GM23338 (cell line): ENCODE measurements around the gene IL22RA1. TPM values are rescaled to one million over a fixed set of nuclear protein-coding genes. Genes with fewer than 3 reads are reported as not detected.

Experiments used
- ATAC-seq: fragments of 200-7000 bp; cut with Tn5 transposase; 3 replicates; pipeline ENCODE4 v1.9.1; 2020
- DNase-seq: peaks from one replicate; pipeline ENCODE4 v3.0.0-alpha.2; 2015; ENCODE audit warnings: low spot score
- H2AFZ ChIP-seq: fragments of 200-600 bp; sonication (generic); 2 replicates; pipeline ENCODE4 v1.8.0; 2016; ENCODE audit warnings: antibody characterized with exemption, mild to moderate bottlenecking, moderate library complexity
- H3F3A ChIP-seq: fragments of 200-600 bp; sonication (generic); replicated peaks from 2 replicates; pipeline ENCODE4 v1.8.0; 2017; ENCODE audit warnings: antibody characterized with exemption, mixed run types, low read depth
- H3K27ac ChIP-seq: fragments of 200-600 bp; sonication (generic); 2 replicates; pipeline ENCODE4 v1.6.1; 2016; ENCODE audit warnings: low read depth
- H3K27me3 ChIP-seq: fragments of 200-600 bp; sonication (generic); 2 replicates; pipeline ENCODE4 v1.8.0; 2016; ENCODE audit warnings: mild to moderate bottlenecking, mixed run types, moderate library complexity; ENCODE audit not compliant: insufficient read depth
- H3K36me3 ChIP-seq: fragments of 200-600 bp; sonication (generic); 2 replicates; pipeline ENCODE4 v1.8.0; 2016; ENCODE audit warnings: mild to moderate bottlenecking; ENCODE audit not compliant: insufficient read depth
- H3K4me1 ChIP-seq: fragments of 200-600 bp; sonication (generic); 2 replicates; pipeline ENCODE4 v1.8.0; 2016; ENCODE audit warnings: mild to moderate bottlenecking, moderate library complexity; ENCODE audit not compliant: insufficient read depth
- H3K4me2 ChIP-seq: fragments of 200-600 bp; sonication (generic); 2 replicates; pipeline ENCODE4 v1.7.1; 2017; ENCODE audit warnings: mixed run types
- H3K4me3 ChIP-seq: fragments of 200-600 bp; sonication (generic); 2 replicates; pipeline ENCODE4 v1.6.1; 2016; ENCODE audit warnings: mixed run types
- H3K79me2 ChIP-seq: fragments of 200-600 bp; sonication (generic); replicated peaks from 2 replicates; pipeline ENCODE4 v1.8.0; 2017; ENCODE audit warnings: mild to moderate bottlenecking; ENCODE audit not compliant: insufficient read depth
- H3K9me2 ChIP-seq: fragments of 200-600 bp; sonication (generic); 2 replicates; pipeline ENCODE4 v1.8.0; 2017; ENCODE audit not compliant: insufficient read depth
- H4K20me1 ChIP-seq: fragments of 200-600 bp; sonication (generic); replicated peaks from 2 replicates; pipeline ENCODE4 v1.8.0; 2017; ENCODE audit warnings: mild to moderate bottlenecking; ENCODE audit not compliant: insufficient read depth
- H3K27ac Mint-ChIP-seq: 2 replicates; pipeline ENCODE4 v1.8.0; 2020; ENCODE audit warnings: inconsistent platforms, mild to moderate bottlenecking, moderate library complexity, mixed read lengths
- H3K27me3 Mint-ChIP-seq: 3 replicates; pipeline ENCODE4 v1.8.0; 2022; ENCODE audit warnings: low read depth, mild to moderate bottlenecking, moderate library complexity, mixed read lengths, inconsistent platforms; ENCODE audit not compliant: insufficient read depth, poor library complexity
- H3K36me3 Mint-ChIP-seq: 3 replicates; pipeline ENCODE4 v1.8.0; 2021; ENCODE audit warnings: low read depth, mild to moderate bottlenecking, inconsistent platforms, moderate library complexity, mixed read lengths
- H3K4me1 Mint-ChIP-seq: 3 replicates; pipeline ENCODE4 v1.8.0; 2020; ENCODE audit warnings: mild to moderate bottlenecking, inconsistent platforms, mixed read lengths
- H3K4me3 Mint-ChIP-seq: 3 replicates; pipeline ENCODE4 v1.8.0; 2021; ENCODE audit warnings: moderate library complexity, mild to moderate bottlenecking, inconsistent platforms, mixed read lengths
- H3K9me3 Mint-ChIP-seq: 3 replicates; pipeline ENCODE4 v1.8.0; 2020; ENCODE audit warnings: moderate library complexity, mild to moderate bottlenecking, inconsistent platforms, mixed read lengths
- CREB1 ChIP-seq: fragments of 250-450 bp; sonication (Bioruptor Pico); IDR thresholded peaks from 2 replicates; pipeline ENCODE4 v1.5.0; 2020; ENCODE audit warnings: low read depth, mild to moderate bottlenecking, moderate library complexity
- CTCF ChIP-seq, 2 experiments: fragments of 200-600 bp in 1 of 2; sonication (generic) in 1 of 2; conservative IDR thresholded peaks; 2 replicates each; pipeline versions ENCODE4 v1.5.1 to v1.6.1; 2016 to 2017; ENCODE audit warnings: antibody characterized with exemption in 2 of 2, low read depth in 2 of 2, mild to moderate bottlenecking in 2 of 2, moderate library complexity in 1 of 2
- STAT1 ChIP-seq: IDR thresholded peaks from one replicate; pipeline ENCODE4 v1.6.1; 2016; ENCODE audit warnings: antibody characterized with exemption; ENCODE audit not compliant: unreplicated experiment
- ZNF331 ChIP-seq: fragments of 250-450 bp; sonication (Bioruptor Pico); IDR thresholded peaks from 2 replicates; pipeline ENCODE4 v1.5.0; 2020; ENCODE audit warnings: low read depth, mild to moderate bottlenecking, moderate library complexity
- polyA plus RNA-seq: library from polyadenylated mRNA; unstranded; fragments of >200 nt; fragmentation: Nextera tagmentation; extraction: Ambion mirVana; gene quantifications from 2 replicates; pipeline ENCODE4 v1.2.1, GENCODE V29; 2016
- total RNA-seq: library from RNA; depleted of rRNA; stranded (reverse); fragments of >200 nt; shearing (Covaris generic); gene quantifications from 2 replicates; pipeline ENCODE4 v1.2.3, GENCODE V29; 2014
- TF ChIP-seq, protein P1 (sequence below): fragments of 250-450 bp; sonication (Bioruptor Pico); IDR thresholded peaks from 2 replicates; pipeline ENCODE4 v1.5.0; 2020; ENCODE audit warnings: mild to moderate bottlenecking, moderate library complexity
- TF ChIP-seq, protein P2 (sequence below): IDR thresholded peaks from 2 replicates; pipeline ENCODE4 v1.6.1; 2016; ENCODE audit warnings: antibody characterized with exemption
- TF ChIP-seq, protein P3 (sequence below): IDR thresholded peaks from one replicate; pipeline ENCODE4 v1.6.1; 2018; ENCODE audit warnings: antibody characterized with exemption; ENCODE audit not compliant: unreplicated experiment

Gene IL22RA1
- total and polyA plus RNA-seq, 2 experiments from 2014 or later, result 0.11 to 0.28 TPM

- TF ChIP-seq, protein P1, sequence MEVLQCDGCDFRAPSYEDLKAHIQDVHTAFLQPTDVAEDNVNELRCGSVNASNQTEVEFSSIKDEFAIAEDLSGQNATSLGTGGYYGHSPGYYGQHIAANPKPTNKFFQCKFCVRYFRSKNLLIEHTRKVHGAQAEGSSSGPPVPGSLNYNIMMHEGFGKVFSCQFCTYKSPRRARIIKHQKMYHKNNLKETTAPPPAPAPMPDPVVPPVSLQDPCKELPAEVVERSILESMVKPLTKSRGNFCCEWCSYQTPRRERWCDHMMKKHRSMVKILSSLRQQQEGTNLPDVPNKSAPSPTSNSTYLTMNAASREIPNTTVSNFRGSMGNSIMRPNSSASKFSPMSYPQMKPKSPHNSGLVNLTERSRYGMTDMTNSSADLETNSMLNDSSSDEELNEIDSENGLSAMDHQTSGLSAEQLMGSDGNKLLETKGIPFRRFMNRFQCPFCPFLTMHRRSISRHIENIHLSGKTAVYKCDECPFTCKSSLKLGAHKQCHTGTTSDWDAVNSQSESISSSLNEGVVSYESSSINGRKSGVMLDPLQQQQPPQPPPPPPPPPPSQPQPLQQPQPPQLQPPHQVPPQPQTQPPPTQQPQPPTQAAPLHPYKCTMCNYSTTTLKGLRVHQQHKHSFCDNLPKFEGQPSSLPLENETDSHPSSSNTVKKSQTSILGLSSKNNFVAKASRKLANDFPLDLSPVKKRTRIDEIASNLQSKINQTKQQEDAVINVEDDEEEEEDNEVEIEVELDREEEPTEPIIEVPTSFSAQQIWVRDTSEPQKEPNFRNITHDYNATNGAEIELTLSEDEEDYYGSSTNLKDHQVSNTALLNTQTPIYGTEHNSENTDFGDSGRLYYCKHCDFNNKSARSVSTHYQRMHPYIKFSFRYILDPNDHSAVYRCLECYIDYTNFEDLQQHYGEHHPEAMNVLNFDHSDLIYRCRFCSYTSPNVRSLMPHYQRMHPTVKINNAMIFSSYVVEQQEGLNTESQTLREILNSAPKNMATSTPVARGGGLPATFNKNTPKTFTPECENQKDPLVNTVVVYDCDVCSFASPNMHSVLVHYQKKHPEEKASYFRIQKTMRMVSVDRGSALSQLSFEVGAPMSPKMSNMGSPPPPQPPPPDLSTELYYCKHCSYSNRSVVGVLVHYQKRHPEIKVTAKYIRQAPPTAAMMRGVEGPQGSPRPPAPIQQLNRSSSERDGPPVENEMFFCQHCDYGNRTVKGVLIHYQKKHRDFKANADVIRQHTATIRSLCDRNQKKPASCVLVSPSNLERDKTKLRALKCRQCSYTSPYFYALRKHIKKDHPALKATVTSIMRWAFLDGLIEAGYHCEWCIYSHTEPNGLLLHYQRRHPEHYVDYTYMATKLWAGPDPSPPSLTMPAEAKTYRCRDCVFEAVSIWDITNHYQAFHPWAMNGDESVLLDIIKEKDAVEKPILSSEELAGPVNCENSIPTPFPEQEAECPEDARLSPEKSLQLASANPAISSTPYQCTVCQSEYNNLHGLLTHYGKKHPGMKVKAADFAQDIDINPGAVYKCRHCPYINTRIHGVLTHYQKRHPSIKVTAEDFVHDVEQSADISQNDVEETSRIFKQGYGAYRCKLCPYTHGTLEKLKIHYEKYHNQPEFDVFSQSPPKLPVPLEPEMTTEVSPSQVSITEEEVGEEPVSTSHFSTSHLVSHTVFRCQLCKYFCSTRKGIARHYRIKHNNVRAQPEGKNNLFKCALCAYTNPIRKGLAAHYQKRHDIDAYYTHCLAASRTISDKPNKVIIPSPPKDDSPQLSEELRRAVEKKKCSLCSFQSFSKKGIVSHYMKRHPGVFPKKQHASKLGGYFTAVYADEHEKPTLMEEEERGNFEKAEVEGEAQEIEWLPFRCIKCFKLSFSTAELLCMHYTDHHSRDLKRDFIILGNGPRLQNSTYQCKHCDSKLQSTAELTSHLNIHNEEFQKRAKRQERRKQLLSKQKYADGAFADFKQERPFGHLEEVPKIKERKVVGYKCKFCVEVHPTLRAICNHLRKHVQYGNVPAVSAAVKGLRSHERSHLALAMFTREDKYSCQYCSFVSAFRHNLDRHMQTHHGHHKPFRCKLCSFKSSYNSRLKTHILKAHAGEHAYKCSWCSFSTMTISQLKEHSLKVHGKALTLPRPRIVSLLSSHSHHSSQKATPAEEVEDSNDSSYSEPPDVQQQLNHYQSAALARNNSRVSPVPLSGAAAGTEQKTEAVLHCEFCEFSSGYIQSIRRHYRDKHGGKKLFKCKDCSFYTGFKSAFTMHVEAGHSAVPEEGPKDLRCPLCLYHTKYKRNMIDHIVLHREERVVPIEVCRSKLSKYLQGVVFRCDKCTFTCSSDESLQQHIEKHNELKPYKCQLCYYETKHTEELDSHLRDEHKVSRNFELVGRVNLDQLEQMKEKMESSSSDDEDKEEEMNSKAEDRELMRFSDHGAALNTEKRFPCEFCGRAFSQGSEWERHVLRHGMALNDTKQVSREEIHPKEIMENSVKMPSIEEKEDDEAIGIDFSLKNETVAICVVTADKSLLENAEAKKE, result no peak
Measured at GRCh38 chr1:24093732-24094131, 49.2 kb downstream of the IL22RA1 start (continued).

DNA sequence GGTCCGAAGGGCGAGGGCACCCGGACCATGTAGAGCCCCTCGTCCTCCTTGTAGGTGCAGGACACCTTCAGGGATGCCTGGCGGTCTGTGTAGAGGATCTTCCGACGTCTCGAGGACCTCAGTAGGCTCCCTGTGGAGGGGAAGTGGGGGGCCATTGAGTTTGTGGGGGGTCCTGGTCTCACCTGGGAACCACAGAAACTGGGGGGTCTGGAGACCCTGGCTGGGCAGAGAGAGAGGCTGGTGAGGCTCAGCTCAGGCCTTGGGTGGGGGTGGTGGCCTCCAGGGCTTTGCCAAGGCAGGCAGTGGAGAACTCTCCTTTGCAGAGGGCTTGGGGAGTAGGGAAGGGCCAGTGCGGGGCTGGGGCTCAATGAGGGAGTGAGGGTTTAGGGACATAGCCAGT is 50.0 kb downstream of the IL22RA1 start:
- no peaks in the 10 kb centered on the region for H4K20me1 ChIP-seq
- no peaks in the 10 kb centered on the region for H3K79me2 ChIP-seq
- Mint-ChIP-seq H3K9me3 (no peaks in the 10 kb centered on the region), H3K27me3 (peaks cover 8% of the 10 kb centered on the region), H3K4me3 (no peak overlapping the region), H3K4me1 (peaks cover 7% of the 10 kb centered on the region; the same call in 2 of the 3 replicates), H3K27ac (peak overlapping the region; percentile 36; the same call in 1 of the 2 replicates), H3K36me3 (no peaks in the 10 kb centered on the region)
- H3K4me2 ChIP-seq, result no peak overlapping the region
- no peak overlapping the region for H3K27ac ChIP-seq
- no peak overlapping the region for H2AFZ ChIP-seq
- no peak overlapping the region for H3K4me3 ChIP-seq
- no peaks in the 10 kb centered on the region for H3K36me3 ChIP-seq
- H3K27me3 ChIP-seq, result no peaks in the 10 kb centered on the region
- no peak for DNase-seq
- H3K9me2 ChIP-seq, result no peaks in the 10 kb centered on the region
- H3F3A ChIP-seq, result no peaks in the 10 kb centered on the region
- TF ChIP-seq CREB1 (CRISPR knock-in tag), result no peak
- TF ChIP-seq, protein P2, sequence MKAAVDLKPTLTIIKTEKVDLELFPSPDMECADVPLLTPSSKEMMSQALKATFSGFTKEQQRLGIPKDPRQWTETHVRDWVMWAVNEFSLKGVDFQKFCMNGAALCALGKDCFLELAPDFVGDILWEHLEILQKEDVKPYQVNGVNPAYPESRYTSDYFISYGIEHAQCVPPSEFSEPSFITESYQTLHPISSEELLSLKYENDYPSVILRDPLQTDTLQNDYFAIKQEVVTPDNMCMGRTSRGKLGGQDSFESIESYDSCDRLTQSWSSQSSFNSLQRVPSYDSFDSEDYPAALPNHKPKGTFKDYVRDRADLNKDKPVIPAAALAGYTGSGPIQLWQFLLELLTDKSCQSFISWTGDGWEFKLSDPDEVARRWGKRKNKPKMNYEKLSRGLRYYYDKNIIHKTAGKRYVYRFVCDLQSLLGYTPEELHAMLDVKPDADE, result no peak
- TF ChIP-seq ZNF331 (CRISPR knock-in tag), result no peak
- no peak for TF ChIP-seq CTCF (conservative IDR thresholded peaks at IDR 0.05; ENCODE audit: low read depth in 2 of 2)
- TF ChIP-seq, protein P3, sequence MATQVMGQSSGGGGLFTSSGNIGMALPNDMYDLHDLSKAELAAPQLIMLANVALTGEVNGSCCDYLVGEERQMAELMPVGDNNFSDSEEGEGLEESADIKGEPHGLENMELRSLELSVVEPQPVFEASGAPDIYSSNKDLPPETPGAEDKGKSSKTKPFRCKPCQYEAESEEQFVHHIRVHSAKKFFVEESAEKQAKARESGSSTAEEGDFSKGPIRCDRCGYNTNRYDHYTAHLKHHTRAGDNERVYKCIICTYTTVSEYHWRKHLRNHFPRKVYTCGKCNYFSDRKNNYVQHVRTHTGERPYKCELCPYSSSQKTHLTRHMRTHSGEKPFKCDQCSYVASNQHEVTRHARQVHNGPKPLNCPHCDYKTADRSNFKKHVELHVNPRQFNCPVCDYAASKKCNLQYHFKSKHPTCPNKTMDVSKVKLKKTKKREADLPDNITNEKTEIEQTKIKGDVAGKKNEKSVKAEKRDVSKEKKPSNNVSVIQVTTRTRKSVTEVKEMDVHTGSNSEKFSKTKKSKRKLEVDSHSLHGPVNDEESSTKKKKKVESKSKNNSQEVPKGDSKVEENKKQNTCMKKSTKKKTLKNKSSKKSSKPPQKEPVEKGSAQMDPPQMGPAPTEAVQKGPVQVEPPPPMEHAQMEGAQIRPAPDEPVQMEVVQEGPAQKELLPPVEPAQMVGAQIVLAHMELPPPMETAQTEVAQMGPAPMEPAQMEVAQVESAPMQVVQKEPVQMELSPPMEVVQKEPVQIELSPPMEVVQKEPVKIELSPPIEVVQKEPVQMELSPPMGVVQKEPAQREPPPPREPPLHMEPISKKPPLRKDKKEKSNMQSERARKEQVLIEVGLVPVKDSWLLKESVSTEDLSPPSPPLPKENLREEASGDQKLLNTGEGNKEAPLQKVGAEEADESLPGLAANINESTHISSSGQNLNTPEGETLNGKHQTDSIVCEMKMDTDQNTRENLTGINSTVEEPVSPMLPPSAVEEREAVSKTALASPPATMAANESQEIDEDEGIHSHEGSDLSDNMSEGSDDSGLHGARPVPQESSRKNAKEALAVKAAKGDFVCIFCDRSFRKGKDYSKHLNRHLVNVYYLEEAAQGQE, result no peak
- TF ChIP-seq STAT1, result no peak
- ATAC-seq, result no peak
- H3K4me1 ChIP-seq, result no peaks in the 10 kb centered on the region
